GM12801 (cell line): Measurements from ENCODE around the gene PFN1.

ENCODE experiments used
- TF ChIP-seq, protein P1 (sequence below): IDR thresholded peaks from one replicate; pipeline ENCODE4 v1.5.1; 2011; ENCODE audit warnings: control low read depth; ENCODE audit not compliant: insufficient read length; ENCODE audit errors: extremely low read depth

The PFN1 gene

DNA sequence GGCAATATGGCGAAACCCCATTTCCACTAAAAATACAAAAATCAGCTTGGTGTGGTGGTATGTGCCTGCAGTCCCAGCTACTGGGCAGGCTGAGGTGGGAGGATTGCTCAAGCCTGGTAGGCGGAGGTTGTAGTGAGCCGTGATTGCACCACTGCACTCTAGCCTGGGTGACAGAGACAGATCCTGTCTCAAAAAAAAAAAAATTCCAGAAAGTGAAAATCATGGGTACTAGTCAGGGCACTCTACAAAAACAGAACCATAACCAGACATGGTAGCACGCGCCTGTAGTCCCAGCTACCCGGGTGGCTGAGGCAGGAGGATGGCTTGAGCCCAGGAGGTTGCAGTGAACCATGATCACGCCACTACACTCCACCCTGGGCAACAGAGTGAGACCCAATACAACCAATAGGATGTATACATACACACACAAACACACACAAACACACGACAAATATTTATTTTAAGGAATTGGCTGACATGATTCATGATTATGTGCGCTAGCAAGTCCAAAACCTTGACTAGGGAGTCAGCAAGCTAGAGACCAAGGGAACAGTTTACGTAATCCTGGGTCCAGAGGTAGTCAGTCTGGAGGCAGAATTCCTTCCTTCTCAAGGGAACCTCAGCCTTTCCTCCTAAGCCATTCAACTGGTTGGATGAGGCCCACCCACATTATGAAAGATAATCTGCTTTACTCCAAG, 27.8 kb downstream of the PFN1 start:
- TF ChIP-seq, protein P1, sequence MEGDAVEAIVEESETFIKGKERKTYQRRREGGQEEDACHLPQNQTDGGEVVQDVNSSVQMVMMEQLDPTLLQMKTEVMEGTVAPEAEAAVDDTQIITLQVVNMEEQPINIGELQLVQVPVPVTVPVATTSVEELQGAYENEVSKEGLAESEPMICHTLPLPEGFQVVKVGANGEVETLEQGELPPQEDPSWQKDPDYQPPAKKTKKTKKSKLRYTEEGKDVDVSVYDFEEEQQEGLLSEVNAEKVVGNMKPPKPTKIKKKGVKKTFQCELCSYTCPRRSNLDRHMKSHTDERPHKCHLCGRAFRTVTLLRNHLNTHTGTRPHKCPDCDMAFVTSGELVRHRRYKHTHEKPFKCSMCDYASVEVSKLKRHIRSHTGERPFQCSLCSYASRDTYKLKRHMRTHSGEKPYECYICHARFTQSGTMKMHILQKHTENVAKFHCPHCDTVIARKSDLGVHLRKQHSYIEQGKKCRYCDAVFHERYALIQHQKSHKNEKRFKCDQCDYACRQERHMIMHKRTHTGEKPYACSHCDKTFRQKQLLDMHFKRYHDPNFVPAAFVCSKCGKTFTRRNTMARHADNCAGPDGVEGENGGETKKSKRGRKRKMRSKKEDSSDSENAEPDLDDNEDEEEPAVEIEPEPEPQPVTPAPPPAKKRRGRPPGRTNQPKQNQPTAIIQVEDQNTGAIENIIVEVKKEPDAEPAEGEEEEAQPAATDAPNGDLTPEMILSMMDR: no peak

DNA sequence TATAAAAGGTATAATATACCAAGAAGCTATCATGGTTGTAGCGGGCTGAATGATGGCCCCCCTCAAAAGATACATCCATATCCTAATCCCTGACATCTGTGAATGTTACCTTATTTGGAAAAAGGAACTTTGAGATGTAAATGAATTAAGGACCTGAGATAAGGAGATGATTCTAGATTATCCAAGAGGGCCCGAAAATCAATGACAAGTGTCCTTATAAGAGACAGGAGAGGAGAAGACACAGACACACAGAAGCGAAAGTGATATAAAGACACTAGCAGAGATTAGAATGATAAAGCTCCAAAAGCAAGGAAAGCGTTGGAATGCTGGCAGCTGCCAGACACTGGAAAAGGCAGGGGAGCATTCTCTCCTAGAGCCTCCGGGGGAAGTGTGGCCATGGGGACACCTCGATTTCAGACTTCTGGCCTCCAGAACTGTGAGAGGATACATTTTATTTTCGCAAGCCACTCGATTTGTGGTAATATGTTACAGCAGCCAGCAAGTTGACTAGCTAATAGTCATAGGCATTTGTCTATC, 28.8 kb downstream of the PFN1 start:
- TF ChIP-seq, protein P1: no peak

DNA sequence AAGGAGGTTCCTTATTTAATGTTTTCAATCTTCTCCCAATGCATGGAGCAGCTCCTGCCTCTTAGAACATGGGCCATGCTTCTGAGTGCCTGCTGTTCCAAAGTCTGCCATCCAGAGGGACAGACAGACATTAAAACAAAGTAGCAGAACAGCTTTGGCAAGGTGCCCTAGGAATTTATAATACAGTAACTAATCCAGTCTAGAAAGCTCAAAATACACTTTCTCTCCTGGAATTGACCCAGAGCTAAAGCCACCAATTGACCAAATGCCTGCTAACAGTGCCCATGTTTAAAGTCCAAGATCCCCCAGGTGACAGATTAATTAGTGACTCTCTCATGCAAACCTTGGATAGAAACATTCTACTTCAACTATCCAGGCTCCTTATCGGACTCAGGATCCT, 34.3 kb downstream of the PFN1 start:
- TF ChIP-seq, protein P1: no peak

DNA sequence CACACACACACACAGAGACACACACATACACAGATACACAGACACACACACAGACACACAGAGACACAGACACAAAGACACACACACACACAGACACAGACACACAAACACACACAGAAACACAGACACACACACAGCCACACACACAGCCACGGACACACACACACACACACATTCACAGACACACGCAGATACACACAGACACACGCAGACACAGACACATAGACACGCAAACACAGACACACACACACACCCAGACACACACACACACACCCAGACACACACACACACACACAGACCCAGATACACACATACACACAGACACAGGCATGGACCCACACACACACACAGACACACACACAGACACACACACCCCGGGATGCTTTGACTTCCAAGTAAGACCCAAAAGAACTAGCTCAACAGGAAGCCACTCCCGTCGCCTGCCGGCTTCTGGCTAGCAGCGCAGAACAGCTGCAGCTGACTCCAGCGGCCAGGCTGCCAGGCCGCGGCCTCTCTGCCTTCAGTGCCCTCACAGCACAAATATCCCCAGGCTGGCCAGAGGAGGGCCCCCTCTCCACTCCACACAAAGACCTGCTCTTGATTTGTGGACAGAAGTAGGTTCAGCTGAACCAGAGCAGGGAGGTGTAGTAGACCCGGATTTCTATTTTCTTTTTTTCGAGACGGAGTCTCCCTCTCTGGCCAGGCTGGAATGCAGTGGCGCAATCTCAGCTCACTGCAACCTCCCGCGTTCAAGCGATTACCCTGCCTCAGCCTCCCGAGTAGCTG, 39.4 kb downstream of the PFN1 start:
- TF ChIP-seq, protein P1: no peak

DNA sequence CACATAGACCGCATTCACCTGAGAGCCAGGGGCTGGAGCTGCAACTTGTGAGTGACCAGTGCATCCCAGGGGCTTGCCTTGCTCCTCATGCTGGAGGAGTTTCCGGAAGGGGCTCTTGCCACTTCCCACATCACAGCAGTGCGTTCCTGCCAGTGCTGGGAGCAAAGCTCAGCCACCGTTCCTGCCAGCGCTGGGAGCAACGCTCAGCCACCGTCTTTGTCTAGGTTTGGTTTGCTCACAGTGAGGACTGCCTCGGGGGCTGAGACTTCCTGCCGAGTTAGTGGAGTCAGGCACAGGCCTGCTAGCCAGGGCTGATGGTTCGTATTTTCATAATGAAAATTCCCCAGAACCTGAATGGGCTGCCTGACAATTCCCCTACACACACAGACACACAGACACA, 40.0 kb downstream of the PFN1 start:
- TF ChIP-seq, protein P1: no peak

DNA sequence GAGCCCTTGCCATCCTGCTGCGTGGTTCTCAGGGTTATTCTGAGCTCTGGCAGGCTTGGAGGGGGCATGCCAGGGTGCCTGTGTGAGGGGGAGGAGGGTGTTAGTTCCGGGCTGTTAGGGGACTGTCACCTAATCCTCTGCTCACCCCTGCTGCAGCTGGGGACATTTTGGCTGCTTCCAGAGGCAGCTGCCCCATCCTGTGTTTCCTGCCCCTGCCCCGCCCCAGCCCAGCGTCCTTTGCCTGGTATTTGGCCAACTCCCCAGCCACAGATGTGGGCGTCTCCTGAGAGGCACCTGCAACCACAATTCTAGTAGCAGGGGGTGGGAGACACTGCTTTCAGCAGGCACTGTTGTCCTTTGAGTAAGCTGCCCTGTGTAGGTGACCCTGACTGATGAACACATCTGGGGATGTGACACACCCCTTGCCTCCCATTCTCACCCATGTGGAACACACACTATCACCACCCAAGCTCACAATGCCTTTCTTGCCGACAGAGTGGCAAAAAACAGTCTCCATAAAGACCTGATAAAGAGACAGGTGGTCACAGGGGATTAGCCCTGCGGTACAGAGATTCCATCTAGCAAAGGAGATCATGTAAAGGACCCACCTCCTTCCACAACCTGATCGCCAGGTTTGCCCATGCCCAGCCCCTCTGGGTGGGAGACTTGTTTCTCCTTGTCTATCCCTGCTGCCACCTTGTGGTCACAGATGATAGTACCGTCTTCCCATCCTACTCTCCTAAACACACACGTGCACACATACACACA, 45.1 kb downstream of the PFN1 start, which contains the start of gene CHRNE:
Gene CHRNE (minus strand): TSS at position 48 of the 768 bp plus-strand sequence. CDS start 35 bp downstream, at position 13.
- TF ChIP-seq, protein P1: no peak

DNA sequence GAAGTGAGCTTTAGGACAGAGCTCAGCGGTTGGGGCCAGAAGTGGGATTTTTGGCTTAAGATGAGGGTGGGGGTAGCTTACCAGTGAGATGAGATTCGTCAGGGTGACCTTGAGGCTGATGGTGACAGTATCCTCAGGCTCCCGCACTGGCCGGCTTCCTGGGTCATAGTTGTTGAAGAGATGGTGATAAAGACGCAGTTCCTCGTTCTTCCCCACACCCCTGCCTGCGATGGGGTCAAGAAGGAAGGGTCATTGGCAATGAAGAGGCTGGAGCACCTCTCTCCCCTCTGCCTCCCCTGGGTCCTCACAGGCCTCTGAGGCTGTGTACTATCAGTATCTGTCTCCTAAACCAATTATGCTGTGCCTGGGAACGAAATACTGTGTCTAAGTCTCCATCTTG, 45.8 kb downstream of the PFN1 start:
- TF ChIP-seq, protein P1: no peak
